Transverse colon (tissue), 4 donors: Measurements from ENCODE around the gene FLYWCH2. TPM values are rescaled to one million over a fixed set of nuclear protein-coding genes. Genes with fewer than 3 reads are reported as not detected.

Source experiments
- DNase-seq: peaks from one replicate; pipeline ENCODE4 v3.0.0-alpha.2; 2019
- H3K27ac ChIP-seq, 4 donors: fragments of 200-600 bp; sonication (generic); 2 replicates each; pipeline ENCODE4 v1.5.1; 2016 to 2018; ENCODE audit warnings: inconsistent platforms in 4 of 4
- H3K27me3 ChIP-seq: fragments of 200-600 bp; sonication (generic); 2 replicates; pipeline ENCODE4 v1.5.1; 2017; ENCODE audit warnings: inconsistent platforms
- H3K36me3 ChIP-seq, 4 donors: fragments of 200-600 bp; sonication (generic); 2 replicates each; pipeline ENCODE4 v1.5.1; 2017 to 2019; ENCODE audit warnings: inconsistent platforms in 4 of 4
- H3K4me1 ChIP-seq, 4 donors: fragments of 200-600 bp; sonication (generic); 2 replicates each; pipeline ENCODE4 v1.5.1; 2017 to 2020; ENCODE audit warnings: inconsistent platforms in 4 of 4
- H3K4me3 ChIP-seq, 4 donors: fragments of 200-600 bp; sonication (generic); 1 replicate in 1 of 4; 2 replicates in 3 of 4; pipeline versions ENCODE4 v1.5.1 to v1.6.1; 2017 to 2019; ENCODE audit warnings: inconsistent platforms in 4 of 4
- H3K9me3 ChIP-seq, 2 donors: fragments of 200-600 bp; sonication (generic); 2 replicates each; pipeline ENCODE4 v1.5.1; 2017 to 2019; ENCODE audit warnings: inconsistent platforms in 2 of 2
- EP300 ChIP-seq: sonication (generic); formaldehyde crosslinking; IDR thresholded peaks from one replicate; pipeline ENCODE4 v1.6.1; 2017; ENCODE audit warnings: antibody characterized with exemption, low read depth
- POLR2A ChIP-seq: fragments of 450-650 bp; IDR thresholded peaks from one replicate; pipeline ENCODE4 v1.6.1; 2016; ENCODE audit warnings: antibody characterized with exemption, mild to moderate bottlenecking, moderate library complexity
- POLR2AphosphoS5 ChIP-seq, 3 donors: sonication (generic); formaldehyde crosslinking; IDR thresholded peaks; one replicate each; pipeline ENCODE4 v1.6.1; 2016; ENCODE audit warnings: antibody characterized with exemption in 3 of 3
- WGBS, 2 donors: methylation state at CpG; one replicate each; pipeline ENCODE4 v1.1.5; 2018; ENCODE audit warnings: low coverage in 1 of 2; 5-methylcytosine and 5-hydroxymethylcytosine counted together
- in situ Hi-C, 4 donors: fragments of 200-750 bp; cut with MboI; loops; one replicate each; pipeline versions ENCODE4 v1.15.0 to v1.15.1; 2017; ENCODE audit warnings: low sequenced_read_pairs in 3 of 4, low pct_ligation_motif_present in 1 of 4, low pct_unique_long_range_greater_than_20kb in 1 of 4
- intact Hi-C: fragments of 100-400 bp; cut with DNase I; formaldehyde crosslinking; loops from one replicate; pipeline ENCODE4 v1.15.1; 2023; ENCODE audit warnings: low total_unique reads
- total RNA-seq, 4 donors: library from RNA; depleted of rRNA; stranded (reverse); fragments of >200 nt; gene quantifications; one replicate each; pipeline ENCODE4 v1.1.0, GENCODE V29; 2016
- TF ChIP-seq, protein P1 (sequence below), 5 experiments: fragments of 200-600 bp in 3 of 5; fragments of 450-650 bp in 2 of 5; sonication (generic) in 3 of 5; IDR thresholded peaks; 1 replicate in 2 of 5; 2 replicates in 3 of 5; pipeline ENCODE4 v1.5.1; 2016 to 2017; ENCODE audit warnings: antibody characterized with exemption in 5 of 5, inconsistent platforms in 3 of 5, mild to moderate bottlenecking in 2 of 5, moderate library complexity in 1 of 5

The FLYWCH2 gene, protein sequence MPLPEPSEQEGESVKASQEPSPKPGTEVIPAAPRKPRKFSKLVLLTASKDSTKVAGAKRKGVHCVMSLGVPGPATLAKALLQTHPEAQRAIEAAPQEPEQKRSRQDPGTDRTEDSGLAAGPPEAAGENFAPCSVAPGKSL
- 10 to 100 TPM; 35.0 to 74.4 (median 50.9) TPM for total RNA-seq

DNA sequence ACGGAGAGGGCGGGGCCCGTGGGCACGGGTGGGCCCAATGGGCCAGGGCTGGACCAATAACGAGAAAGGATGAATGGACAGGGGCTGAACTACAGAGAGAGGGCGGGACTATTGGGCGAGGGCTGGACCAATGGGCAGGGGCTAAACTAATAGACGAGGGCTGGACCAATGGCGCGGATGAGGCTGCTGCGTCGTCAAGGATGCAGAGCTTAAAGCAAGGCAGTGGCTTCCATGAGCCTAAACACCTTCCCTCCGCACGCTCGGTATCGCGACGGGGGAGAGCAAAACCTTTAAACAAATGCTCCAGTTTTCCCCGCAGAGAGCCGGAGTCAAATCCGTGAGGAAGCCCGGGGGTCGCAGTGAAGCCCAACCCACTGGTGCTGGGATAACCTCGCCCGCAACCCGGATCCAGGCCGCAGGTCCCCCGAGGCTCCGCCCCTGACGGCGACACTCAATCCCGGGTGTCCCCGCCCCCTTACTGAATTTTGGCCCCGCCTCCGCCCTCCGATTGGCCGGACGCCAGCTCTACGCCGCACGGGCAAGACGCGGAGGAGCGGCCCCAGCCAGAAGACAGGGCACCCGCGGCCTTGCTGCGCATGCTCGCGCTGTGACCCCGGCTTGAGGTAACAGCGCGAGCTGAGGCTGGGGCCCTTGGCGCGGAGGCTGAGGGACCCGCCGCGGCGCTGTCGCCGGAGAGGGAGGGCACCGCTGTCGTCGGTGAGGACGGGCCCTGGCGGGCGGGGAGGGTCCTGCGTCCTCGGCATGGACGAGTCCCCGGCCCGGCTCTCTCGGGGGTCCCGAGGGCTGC is at the start of gene FLYWCH2:
Gene FLYWCH2 (plus strand): TSS at position 566 of the 808 bp plus-strand sequence. CDS start 13,235 bp downstream, outside the sequence.
- no peaks in the 10 kb centered on the region for H3K36me3 ChIP-seq
- in situ Hi-C loops = no loop called here
- H3K4me1 ChIP-seq = peaks cover 5 to 14% (median 10%) of the 10 kb centered on the region in 4 donors
- no peaks in the 10 kb centered on the region for H3K27me3 ChIP-seq
- 0 to 1% methylated on average over 5 to 27 of the region's 73 CpGs for WGBS, 2 donors
- intact Hi-C loops = no loop called here
- peak; percentile 100 for DNase-seq
- peak within 1 kb of the TSS; percentile 96 to 100 (median 97) for H3K27ac ChIP-seq
- TF ChIP-seq POLR2AphosphoS5 (IDR thresholded peaks at IDR 0.05) (peak; percentile 81 to 82 (median 82)), EP300 (no peak), POLR2A (peak; percentile 81)
- TF ChIP-seq, protein P1, sequence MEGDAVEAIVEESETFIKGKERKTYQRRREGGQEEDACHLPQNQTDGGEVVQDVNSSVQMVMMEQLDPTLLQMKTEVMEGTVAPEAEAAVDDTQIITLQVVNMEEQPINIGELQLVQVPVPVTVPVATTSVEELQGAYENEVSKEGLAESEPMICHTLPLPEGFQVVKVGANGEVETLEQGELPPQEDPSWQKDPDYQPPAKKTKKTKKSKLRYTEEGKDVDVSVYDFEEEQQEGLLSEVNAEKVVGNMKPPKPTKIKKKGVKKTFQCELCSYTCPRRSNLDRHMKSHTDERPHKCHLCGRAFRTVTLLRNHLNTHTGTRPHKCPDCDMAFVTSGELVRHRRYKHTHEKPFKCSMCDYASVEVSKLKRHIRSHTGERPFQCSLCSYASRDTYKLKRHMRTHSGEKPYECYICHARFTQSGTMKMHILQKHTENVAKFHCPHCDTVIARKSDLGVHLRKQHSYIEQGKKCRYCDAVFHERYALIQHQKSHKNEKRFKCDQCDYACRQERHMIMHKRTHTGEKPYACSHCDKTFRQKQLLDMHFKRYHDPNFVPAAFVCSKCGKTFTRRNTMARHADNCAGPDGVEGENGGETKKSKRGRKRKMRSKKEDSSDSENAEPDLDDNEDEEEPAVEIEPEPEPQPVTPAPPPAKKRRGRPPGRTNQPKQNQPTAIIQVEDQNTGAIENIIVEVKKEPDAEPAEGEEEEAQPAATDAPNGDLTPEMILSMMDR (IDR thresholded peaks at IDR 0.05) = peak in 1 of 5 experiments; percentile 46
- no peaks in the 10 kb centered on the region for H3K9me3 ChIP-seq
- peak within 1 kb of the TSS; percentile 77 to 99 (median 85) for H3K4me3 ChIP-seq

GRCh38 chr16:2833776-2834175 is 49.2 kb upstream of the FLYWCH2 start:
- H3K4me1 ChIP-seq = peaks cover 0 to 20% (median 11%) of the 10 kb centered on the region in 4 donors
- no peak for DNase-seq
- H3K36me3 ChIP-seq = no peaks in the 10 kb centered on the region
- WGBS, 2 donors = 77 to 86% methylated on average over 3 to 7 of the region's 7 CpGs
- TF ChIP-seq POLR2AphosphoS5 (IDR thresholded peaks at IDR 0.05) (no peak), POLR2A (no peak), EP300 (no peak)
- TF ChIP-seq, protein P1 (IDR thresholded peaks at IDR 0.05) = no peak
- H3K9me3 ChIP-seq = no peaks in the 10 kb centered on the region
- peaks cover 16% of the 10 kb centered on the region for H3K27me3 ChIP-seq
- H3K4me3 ChIP-seq = no peak overlapping the region
- in situ Hi-C loops = no loop called here
- no peak overlapping the region for H3K27ac ChIP-seq
- intact Hi-C loops = no loop called here

DNA sequence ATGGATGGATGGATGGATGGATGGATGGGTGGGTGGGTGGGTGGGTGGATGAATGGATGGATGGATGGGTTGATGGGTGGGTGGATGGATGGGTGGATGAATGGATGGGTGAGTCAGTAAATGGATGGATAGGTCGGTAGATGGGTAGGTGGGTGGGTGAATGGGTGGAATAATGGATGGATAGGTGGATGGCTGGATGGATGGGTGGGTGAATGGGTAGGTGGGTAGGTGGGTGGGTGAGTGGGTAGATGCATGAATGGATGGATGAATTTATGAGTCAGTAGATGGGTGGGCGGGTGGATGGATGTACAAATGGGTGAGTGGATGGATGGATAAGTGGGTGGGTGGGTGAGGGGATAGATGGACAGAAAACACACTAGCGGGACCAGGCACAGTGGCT is 48.0 kb upstream of the FLYWCH2 start:
- no peak overlapping the region for H3K4me3 ChIP-seq
- peaks cover 8% of the 10 kb centered on the region for H3K27me3 ChIP-seq
- 88 to 100% methylated on average over 1 to 3 of the region's 3 CpGs for WGBS, 2 donors
- no peaks in the 10 kb centered on the region for H3K9me3 ChIP-seq
- no peak for DNase-seq
- TF ChIP-seq POLR2A (no peak), POLR2AphosphoS5 (IDR thresholded peaks at IDR 0.05) (no peak)
- H3K36me3 ChIP-seq = no peaks in the 10 kb centered on the region
- in situ Hi-C loops = no loop called here
- intact Hi-C loops = no loop called here
- H3K27ac ChIP-seq = no peak overlapping the region
- H3K4me1 ChIP-seq = peaks cover 0 to 13% (median 4%) of the 10 kb centered on the region in 4 donors

DNA sequence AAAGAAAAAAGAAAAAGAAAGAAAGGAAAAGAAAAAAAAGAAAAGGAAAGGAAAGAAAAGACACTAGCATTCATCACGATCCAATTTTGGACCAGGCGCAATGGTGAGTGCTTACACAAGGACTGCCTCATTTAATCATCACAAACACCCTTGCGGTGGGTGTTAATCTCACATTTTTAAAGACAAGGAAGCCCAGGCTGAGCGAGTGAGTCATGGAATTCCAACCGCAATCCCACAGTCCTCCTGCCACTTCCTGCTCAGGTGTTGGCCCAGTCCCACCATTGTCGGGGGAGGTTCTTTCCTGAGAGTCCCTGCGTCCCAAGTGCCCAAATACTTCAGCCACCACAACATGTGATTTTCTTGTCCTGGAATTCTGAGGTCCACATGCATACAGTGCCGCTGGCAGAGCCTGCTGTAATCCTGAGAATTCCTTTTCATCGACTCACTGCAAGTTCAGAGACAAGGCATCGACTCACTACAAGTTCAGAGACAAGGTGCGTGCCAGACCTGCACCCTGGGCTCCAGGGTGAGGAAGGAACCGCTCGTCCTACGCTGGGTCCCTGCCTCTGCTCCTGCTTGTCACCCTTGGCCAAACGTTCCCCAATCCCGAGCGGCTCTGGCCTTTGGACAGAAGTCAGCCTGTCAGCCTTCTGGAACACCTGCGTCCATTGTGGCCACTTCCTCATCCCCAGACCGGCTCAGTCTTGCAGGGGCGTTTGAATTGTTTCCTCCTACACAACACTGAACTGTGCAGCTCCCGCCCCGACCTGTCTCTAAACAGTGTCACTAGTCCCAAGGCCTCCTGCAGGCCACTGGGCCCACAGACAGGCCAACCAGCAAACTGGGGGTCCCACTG is 47.1 kb upstream of the FLYWCH2 start:
- H3K27me3 ChIP-seq = peaks cover 8% of the 10 kb centered on the region
- peaks cover 0 to 5% (median 2%) of the 10 kb centered on the region in 4 donors for H3K4me1 ChIP-seq
- WGBS, 2 donors = 37 to 60% methylated on average over 3 to 22 of the region's 22 CpGs
- H3K27ac ChIP-seq = peak overlapping the region in 3 of 4 donors; percentile 10 to 16 (median 14)
- no peak for TF ChIP-seq EP300
- TF ChIP-seq POLR2AphosphoS5 (IDR thresholded peaks at IDR 0.05) = no peak
- TF ChIP-seq, protein P1 (IDR thresholded peaks at IDR 0.05) = no peak
- no peak for TF ChIP-seq POLR2A
- intact Hi-C loops (no loop called here), in situ Hi-C loops (no loop called here)
- peak; percentile 63 for DNase-seq
- no peaks in the 10 kb centered on the region for H3K9me3 ChIP-seq
- no peaks in the 10 kb centered on the region for H3K36me3 ChIP-seq
- H3K4me3 ChIP-seq = no peak overlapping the region
